Activated B cell treated with CpG ODN at 0.5 μM for 24 hours (primary cell): ENCODE data around the gene LMTK2. TPM values are rescaled to one million over a fixed set of nuclear protein-coding genes. Genes with fewer than 3 reads are reported as not detected.

ENCODE experiments used
- ATAC-seq: fragments of 200-7000 bp; cut with Tn5 transposase; one replicate; pipeline ENCODE4 v1.10.0; 2021; ENCODE audit warnings: low read depth, mild to moderate bottlenecking, moderate library complexity
- CTCF ChIA-PET: fragments of 350-600 bp; sonication (Branson Sonifier 250); formaldehyde crosslinking; loops from one replicate; lab custom pipeline; 2021; ENCODE audit warnings: antibody characterized with exemption; lab: Charles Lee
- POLR2A ChIA-PET: fragments of 350-600 bp; sonication (Branson Sonifier 250); formaldehyde crosslinking; loops from one replicate; lab custom pipeline; 2021; ENCODE audit warnings: antibody characterized with exemption; lab: Charles Lee
- DNase-seq: peaks from one replicate; pipeline ENCODE4 v3.0.0; 2022
- H3K27ac Mint-ChIP-seq: one replicate; pipeline ENCODE4 v1.8.0; 2020; ENCODE audit warnings: mixed read lengths
- H3K27me3 Mint-ChIP-seq: one replicate; pipeline ENCODE4 v1.8.0; 2021; ENCODE audit warnings: mixed read lengths
- H3K36me3 Mint-ChIP-seq: one replicate; pipeline ENCODE4 v1.8.0; 2021; ENCODE audit warnings: low read depth, mixed read lengths
- H3K4me1 Mint-ChIP-seq: one replicate; pipeline ENCODE4 v1.8.0; 2021; ENCODE audit warnings: mixed read lengths
- H3K4me3 Mint-ChIP-seq: one replicate; pipeline ENCODE4 v1.8.0; 2020; ENCODE audit warnings: mild to moderate bottlenecking, mixed read lengths
- H3K9me3 Mint-ChIP-seq: one replicate; pipeline ENCODE4 v1.8.0; 2020; ENCODE audit warnings: mixed read lengths
- intact Hi-C: fragments of 100-400 bp; cut with micrococcal nuclease; formaldehyde crosslinking; loops from one replicate; pipeline ENCODE4 v1.15.1; 2024
- total RNA-seq: library from RNA; stranded (reverse); gene quantifications from 2 replicates; pipeline ENCODE4 v1.2.3, GENCODE V29; 2022
- TF ChIP-seq, protein P1 (sequence below): fragments of 200-600 bp; IDR thresholded peaks from one replicate; pipeline ENCODE4 v1.8.0; 2022; ENCODE audit warnings: antibody characterized with exemption, mild to moderate bottlenecking

Gene LMTK2
- total RNA-seq, 1 donor from 2014 or later, result 9.6 TPM

DNA sequence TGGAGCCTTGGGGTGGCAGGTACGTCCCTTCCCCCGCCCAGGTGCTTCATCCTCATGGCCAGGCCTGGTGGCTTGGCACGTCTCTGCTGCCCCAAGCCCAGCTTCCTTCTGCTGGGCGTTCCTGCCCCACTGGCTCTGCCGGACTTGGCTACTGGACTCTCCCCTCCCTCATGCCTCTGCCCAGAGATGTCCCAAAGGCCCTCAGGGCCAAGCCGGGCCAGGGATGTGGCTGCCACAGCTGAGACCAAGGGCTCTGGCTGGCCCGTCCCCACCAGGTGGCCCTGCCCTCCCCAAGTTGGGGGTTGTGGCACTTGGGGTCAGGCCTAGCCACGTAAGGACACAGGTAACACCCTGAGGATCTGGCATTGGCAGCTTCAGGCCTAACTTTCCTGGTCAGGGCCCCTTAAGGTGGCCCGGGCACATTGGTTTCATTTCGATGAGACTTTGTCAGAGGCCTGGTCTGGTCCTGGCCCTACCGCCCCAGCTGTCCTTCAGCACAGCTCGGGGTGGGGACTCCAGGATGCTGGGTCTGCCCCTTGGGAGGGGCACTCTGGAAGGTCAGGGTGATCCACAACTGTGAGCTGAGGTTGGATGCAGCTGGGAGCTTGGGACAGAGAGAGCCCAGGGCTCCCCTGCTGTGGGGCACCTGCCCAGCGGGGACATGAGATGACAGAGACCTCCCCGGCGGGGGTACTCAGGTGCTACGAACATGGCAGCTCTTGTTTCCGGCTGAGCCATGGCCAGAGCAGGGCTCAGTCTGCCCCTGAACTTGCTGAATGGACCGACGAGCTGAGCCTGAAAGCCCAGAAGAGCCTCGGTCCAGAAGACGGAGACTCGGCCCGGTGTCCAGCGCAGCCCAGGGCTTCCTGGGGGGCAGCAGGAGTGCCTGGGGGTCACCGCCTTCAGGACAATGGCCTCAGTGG lies 107.5 kb downstream of the LMTK2 start:
- ChIA-PET CTCF (interaction anchor here (1.1 kb wide), 1 partner anchor 46 kb away, joined by 3 read pairs; no protein-coding TSS in a partner anchor), POLR2A (interaction anchor here (0.6 kb wide), 1 partner anchor 40 kb away, joined by 10 read pairs; no protein-coding TSS in a partner anchor)
- Mint-ChIP-seq H3K36me3 (peaks cover 10% of the 10 kb centered on the region), H3K4me1 (peaks cover 18% of the 10 kb centered on the region), H3K9me3 (no peaks in the 10 kb centered on the region), H3K27ac (no peak overlapping the region), H3K4me3 (no peak overlapping the region), H3K27me3 (peaks cover 4% of the 10 kb centered on the region)
- TF ChIP-seq, protein P1, sequence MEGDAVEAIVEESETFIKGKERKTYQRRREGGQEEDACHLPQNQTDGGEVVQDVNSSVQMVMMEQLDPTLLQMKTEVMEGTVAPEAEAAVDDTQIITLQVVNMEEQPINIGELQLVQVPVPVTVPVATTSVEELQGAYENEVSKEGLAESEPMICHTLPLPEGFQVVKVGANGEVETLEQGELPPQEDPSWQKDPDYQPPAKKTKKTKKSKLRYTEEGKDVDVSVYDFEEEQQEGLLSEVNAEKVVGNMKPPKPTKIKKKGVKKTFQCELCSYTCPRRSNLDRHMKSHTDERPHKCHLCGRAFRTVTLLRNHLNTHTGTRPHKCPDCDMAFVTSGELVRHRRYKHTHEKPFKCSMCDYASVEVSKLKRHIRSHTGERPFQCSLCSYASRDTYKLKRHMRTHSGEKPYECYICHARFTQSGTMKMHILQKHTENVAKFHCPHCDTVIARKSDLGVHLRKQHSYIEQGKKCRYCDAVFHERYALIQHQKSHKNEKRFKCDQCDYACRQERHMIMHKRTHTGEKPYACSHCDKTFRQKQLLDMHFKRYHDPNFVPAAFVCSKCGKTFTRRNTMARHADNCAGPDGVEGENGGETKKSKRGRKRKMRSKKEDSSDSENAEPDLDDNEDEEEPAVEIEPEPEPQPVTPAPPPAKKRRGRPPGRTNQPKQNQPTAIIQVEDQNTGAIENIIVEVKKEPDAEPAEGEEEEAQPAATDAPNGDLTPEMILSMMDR, result no peak
- DNase-seq, result no peak
- intact Hi-C loops, result no loop called here
- no peak for ATAC-seq

DNA sequence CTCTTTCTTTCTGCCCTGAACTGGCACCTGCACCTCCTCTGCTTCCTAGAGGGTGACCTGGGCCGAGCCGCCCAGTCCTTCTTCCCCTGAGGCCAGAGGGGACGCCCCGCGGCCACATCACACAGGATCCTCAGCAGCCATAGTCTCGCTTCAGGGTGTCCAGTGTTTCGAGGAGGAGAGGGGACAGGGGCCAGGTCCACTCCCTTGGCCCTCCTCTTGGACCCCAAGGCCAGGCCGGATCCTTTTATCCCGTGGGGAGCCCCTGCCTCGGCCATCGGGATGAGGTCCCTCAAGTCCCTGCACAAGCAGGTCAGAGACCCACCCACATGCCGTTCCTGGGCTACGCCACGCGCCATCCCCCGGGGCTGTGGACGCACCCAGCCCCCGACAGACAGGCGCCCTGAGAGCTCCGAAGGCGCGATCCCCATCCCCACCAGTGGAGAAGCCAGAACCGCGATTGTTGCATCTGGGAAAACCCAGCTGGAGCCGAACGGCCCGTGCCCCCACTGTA lies 108.2 kb downstream of the LMTK2 start:
- Mint-ChIP-seq H3K27me3 (peaks cover 4% of the 10 kb centered on the region), H3K36me3 (peaks cover 12% of the 10 kb centered on the region), H3K4me3 (no peak overlapping the region), H3K27ac (no peak overlapping the region), H3K9me3 (no peaks in the 10 kb centered on the region), H3K4me1 (peaks cover 25% of the 10 kb centered on the region)
- TF ChIP-seq, protein P1, result no peak
- ATAC-seq, result no peak
- ChIA-PET POLR2A (interaction anchor here (0.6 kb wide), 1 partner anchor 39 kb away, joined by 10 read pairs; no protein-coding TSS in a partner anchor), CTCF (no interaction called here)
- intact Hi-C loops, result loop anchor here (5.0 kb wide), 1 partner anchor 37 kb away; the partner anchor contains the start of gene TECPR1
- no peak for DNase-seq

DNA sequence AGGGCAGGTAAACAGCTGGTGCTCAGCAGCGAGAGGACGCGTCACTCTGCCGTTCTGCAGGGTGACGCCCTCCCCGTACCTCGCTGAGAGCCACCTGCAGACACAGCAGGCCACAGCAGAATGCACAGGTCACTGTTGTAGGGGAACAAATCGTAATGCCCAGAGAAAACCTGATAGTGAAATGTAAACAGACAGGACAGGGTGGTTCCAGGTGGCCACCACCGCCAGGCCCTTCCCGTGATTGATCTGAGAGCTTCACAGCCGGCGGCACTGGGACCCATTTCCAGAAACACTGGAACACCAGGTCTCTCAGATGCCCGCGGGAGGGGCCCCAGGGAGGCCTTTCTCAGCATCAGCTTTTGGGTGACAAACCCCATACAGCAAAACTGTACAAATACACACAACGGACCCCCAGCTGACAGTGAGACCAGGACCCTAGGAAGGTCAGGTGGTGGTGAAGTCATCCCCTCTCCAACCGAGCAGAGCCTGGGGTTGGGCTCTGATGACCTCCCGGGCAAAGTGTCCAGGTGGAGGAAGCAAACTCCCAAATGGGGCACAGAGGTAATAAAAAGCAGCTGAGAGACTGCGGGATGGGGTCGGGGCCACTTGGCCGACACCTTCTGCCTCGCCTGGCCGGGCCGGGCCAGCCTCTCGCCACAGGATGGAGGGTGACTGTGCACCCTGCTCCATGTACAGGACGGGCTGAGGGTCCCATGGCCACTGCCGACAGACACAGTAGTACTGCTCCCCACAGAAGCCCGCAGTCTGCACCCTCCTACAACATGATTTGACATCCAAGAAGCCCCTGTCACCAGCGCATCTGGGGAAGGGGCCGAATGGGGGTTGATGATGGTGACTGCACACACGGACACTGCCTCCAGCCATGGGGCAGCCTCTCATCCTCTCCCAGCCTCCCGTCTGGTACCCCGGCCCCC lies 109.2 kb downstream of the LMTK2 start:
- no peaks in the 10 kb centered on the region for H3K9me3 Mint-ChIP-seq
- TF ChIP-seq, protein P1, result no peak
- no peak overlapping the region for H3K27ac Mint-ChIP-seq
- intact Hi-C loops, result loop anchor here (5.0 kb wide), 1 partner anchor 36 kb away; the partner anchor contains the start of gene TECPR1
- peaks cover 4% of the 10 kb centered on the region for H3K27me3 Mint-ChIP-seq
- ATAC-seq, result no peak
- CTCF ChIA-PET, result no interaction called here
- POLR2A ChIA-PET, result no interaction called here
- H3K4me3 Mint-ChIP-seq, result no peak overlapping the region
- no peak for DNase-seq
- H3K4me1 Mint-ChIP-seq, result peaks cover 27% of the 10 kb centered on the region
- H3K36me3 Mint-ChIP-seq, result peaks cover 12% of the 10 kb centered on the region

DNA sequence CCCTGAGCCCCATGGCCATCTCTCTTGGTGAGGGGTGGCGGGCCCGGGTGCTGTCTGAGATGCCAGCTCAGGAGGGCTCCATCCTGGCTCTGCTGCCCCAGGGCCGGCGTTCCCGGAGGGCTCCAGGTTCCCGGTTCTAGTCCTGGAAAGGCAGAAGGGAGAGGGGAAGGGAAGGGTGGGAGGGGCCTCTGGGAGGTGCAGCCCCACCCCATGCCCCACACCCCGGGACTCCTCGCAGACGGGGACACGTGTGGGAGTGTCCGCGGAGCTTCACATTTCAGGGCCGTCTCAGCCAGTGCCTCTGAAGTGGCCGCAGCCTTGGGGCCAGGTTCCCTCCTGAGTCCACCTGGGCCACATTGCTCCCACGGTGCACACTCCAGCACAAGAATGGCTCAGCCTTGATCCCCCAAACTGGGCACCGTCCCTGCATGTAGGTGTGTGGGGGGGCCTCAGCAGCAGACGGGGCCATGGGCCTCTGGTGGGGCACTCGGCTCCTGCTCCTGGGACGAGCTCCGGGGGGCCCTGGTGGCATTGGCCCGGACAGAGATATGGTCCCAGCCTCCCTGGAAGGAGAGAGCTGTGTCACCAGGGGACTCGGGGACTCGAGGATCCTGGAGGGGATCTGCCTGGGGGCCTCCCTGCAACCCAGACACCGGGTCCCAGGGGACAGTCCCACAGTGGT lies 110.4 kb downstream of the LMTK2 start:
- no peaks in the 10 kb centered on the region for H3K27me3 Mint-ChIP-seq
- H3K4me1 Mint-ChIP-seq, result peaks cover 21% of the 10 kb centered on the region
- POLR2A ChIA-PET, result no interaction called here
- H3K27ac Mint-ChIP-seq, result no peak overlapping the region
- no peak for ATAC-seq
- no peaks in the 10 kb centered on the region for H3K9me3 Mint-ChIP-seq
- DNase-seq, result no peak
- H3K36me3 Mint-ChIP-seq, result peaks cover 16% of the 10 kb centered on the region
- TF ChIP-seq, protein P1, result no peak
- CTCF ChIA-PET, result no interaction called here
- intact Hi-C loops, result loop anchor here (5.0 kb wide), 1 partner anchor 35 kb away; the partner anchor contains the start of gene TECPR1
- H3K4me3 Mint-ChIP-seq, result no peak overlapping the region
